SK-N-SH (cell line): Measurements from ENCODE around the gene DGKH. TPM values are rescaled to one million over a fixed set of nuclear protein-coding genes. Genes with fewer than 3 reads are reported as not detected.

Experiments used
- CTCF ChIA-PET: fragments of 300-600, 350-600 bp; formaldehyde crosslinking; extraction: SDS; loops from one replicate; lab custom pipeline; 2021; lab: Yijun Ruan, JAX
- POLR2A ChIA-PET: fragments of 350-600 bp; sonication (Branson Sonifier 250); formaldehyde crosslinking; extraction: SDS; loops from one replicate; lab custom pipeline; 2020; ENCODE audit warnings: antibody characterized with exemption, inconsistent platforms; lab: Yijun Ruan, JAX
- DNase-seq: peaks from one replicate; pipeline ENCODE4 v3.0.0; 2012
- H2AFZ ChIP-seq: fragments of 200-600 bp; sonication (generic); 2 replicates; pipeline ENCODE4 v1.8.1; 2016; ENCODE audit warnings: antibody characterized with exemption, mild to moderate bottlenecking, low read depth
- H3F3A ChIP-seq: fragments of 200-600 bp; sonication (generic); replicated peaks from 2 replicates; pipeline ENCODE3; 2016; ENCODE audit warnings: antibody characterized with exemption, mild to moderate bottlenecking; ENCODE audit not compliant: insufficient read depth
- H3K27ac ChIP-seq, 2 experiments: fragments of 200-500 bp in 1 of 2; fragments of 200-600 bp in 1 of 2; sonication (Bioruptor generic) in 1 of 2; sonication (generic), shearing (Covaris generic) in 1 of 2; 2 replicates each; pipeline versions ENCODE4 v1.5.1 to v1.6.1; 2014 to 2016; ENCODE audit warnings: low read depth in 2 of 2, inconsistent platforms in 1 of 2, low read length in 1 of 2, mild to moderate bottlenecking in 1 of 2, mixed read lengths in 1 of 2
- H3K27me3 ChIP-seq: fragments of 200-600 bp; sonication (generic), shearing (Covaris generic); 2 replicates; pipeline ENCODE4 v1.6.1; 2016; ENCODE audit warnings: mixed run types; ENCODE audit not compliant: insufficient read depth
- H3K36me3 ChIP-seq, 2 experiments: fragments of 200-500 bp in 1 of 2; fragments of 200-600 bp in 1 of 2; sonication (Bioruptor generic) in 1 of 2; sonication (generic) in 1 of 2; replicated peaks in 1 of 2; 2 replicates each; pipeline versions ENCODE3 to v1.5.1; 2014 to 2016; ENCODE audit warnings: low read length in 1 of 2, mild to moderate bottlenecking in 1 of 2; ENCODE audit not compliant: insufficient read depth in 2 of 2, control insufficient read depth in 1 of 2
- H3K4me1 ChIP-seq, 2 experiments: fragments of 200-500 bp in 1 of 2; fragments of 200-600 bp in 1 of 2; sonication (Bioruptor generic) in 1 of 2; sonication (generic), shearing (Covaris generic) in 1 of 2; 2 replicates each; pipeline versions ENCODE4 v1.5.1 to v1.6.1; 2014 to 2016; ENCODE audit warnings: low read depth in 1 of 2, low read length in 1 of 2, mixed run types in 1 of 2; ENCODE audit not compliant: insufficient read depth in 2 of 2, control insufficient read depth in 1 of 2
- H3K4me2 ChIP-seq: fragments of 200-600 bp; sonication (generic), shearing (Covaris generic); 2 replicates; pipeline ENCODE4 v1.6.1; 2017; ENCODE audit warnings: mixed run types
- H3K4me3 ChIP-seq, 2 experiments: fragments of 200-500 bp in 1 of 2; fragments of 200-600 bp in 1 of 2; sonication (Bioruptor generic) in 1 of 2; sonication (generic), shearing (Covaris generic) in 1 of 2; 2 replicates each; pipeline versions ENCODE4 v1.5.1 to v1.8.1; 2014 to 2016; ENCODE audit warnings: low read depth in 2 of 2, inconsistent platforms in 1 of 2, low read length in 1 of 2, mild to moderate bottlenecking in 1 of 2, mixed read lengths in 1 of 2, moderate library complexity in 1 of 2
- H3K79me2 ChIP-seq: fragments of 200-600 bp; sonication (generic); 2 replicates; pipeline ENCODE4 v1.8.1; 2017; ENCODE audit warnings: mild to moderate bottlenecking; ENCODE audit not compliant: insufficient read depth
- H3K9ac ChIP-seq: fragments of 200-600 bp; sonication (generic); 2 replicates; pipeline ENCODE4 v1.6.1; 2017; ENCODE audit warnings: mixed run types
- H3K9me2 ChIP-seq: fragments of 200-600 bp; sonication (generic); 2 replicates; pipeline ENCODE4 v1.6.1; 2017; ENCODE audit warnings: mixed run types
- H3K9me3 ChIP-seq: fragments of 200-600 bp; sonication (generic); 2 replicates; pipeline ENCODE4 v1.6.1; 2017; ENCODE audit warnings: mixed run types, mild to moderate bottlenecking, moderate library complexity
- H4K20me1 ChIP-seq: fragments of 200-600 bp; sonication (generic); 2 replicates; pipeline ENCODE4 v1.6.1; 2017; ENCODE audit warnings: mild to moderate bottlenecking, mixed run types; ENCODE audit not compliant: insufficient read depth
- EP300 ChIP-seq, 2 experiments: IDR thresholded peaks; 2 replicates each; pipeline versions ENCODE4 v1.4.0 to v1.6.1; 2012; ENCODE audit warnings: borderline replicate concordance in 1 of 2, low read depth in 1 of 2, low read length in 1 of 2
- EZH2phosphoT487 ChIP-seq: fragments of 200-600 bp; sonication (generic); IDR thresholded peaks from 2 replicates; pipeline ENCODE4 v1.6.1; 2017; ENCODE audit warnings: low read depth, mixed run types, mild to moderate bottlenecking, antibody characterized with exemption, moderate library complexity, borderline replicate concordance
- POLR2AphosphoS5 ChIP-seq: IDR thresholded peaks from 2 replicates; pipeline ENCODE4 v1.6.1; 2012; ENCODE audit warnings: low read depth, low read length
- RAD21 ChIP-seq: IDR thresholded peaks from 2 replicates; pipeline ENCODE4 v1.6.1; 2012; ENCODE audit warnings: mild to moderate bottlenecking, low read length
- RCOR1 ChIP-seq: fragments of 150-350 bp; IDR thresholded peaks from 2 replicates; pipeline ENCODE4 v1.6.1; 2017; ENCODE audit warnings: antibody characterized with exemption, low read length
- RFX5 ChIP-seq: IDR thresholded peaks from 2 replicates; pipeline ENCODE4 v1.6.1; 2012; ENCODE audit warnings: mild to moderate bottlenecking, improper control_type of control experiment, low read length
- SIN3A ChIP-seq: IDR thresholded peaks from 2 replicates; pipeline ENCODE4 v1.6.1; 2012; ENCODE audit warnings: low read depth, mild to moderate bottlenecking, low read length, moderate library complexity, borderline replicate concordance
- TAF1 ChIP-seq: IDR thresholded peaks from 2 replicates; pipeline ENCODE4 v1.6.1; 2012; ENCODE audit warnings: low read depth, mild to moderate bottlenecking, low read length, moderate library complexity, borderline replicate concordance
- TCF12 ChIP-seq: IDR thresholded peaks from 2 replicates; pipeline ENCODE4 v1.4.0; 2012
- WGBS: methylation state at CpG from one replicate; pipeline ENCODE4 v1.1.6; 2017; ENCODE audit warnings: low lambda C conversion rate; 5-methylcytosine and 5-hydroxymethylcytosine counted together
- polyA plus RNA-seq, 3 experiments: library from polyadenylated mRNA; depleted of rRNA; stranded (reverse); fragments of >200 nt; gene quantifications; 2 replicates each; pipeline ENCODE4 v1.2.3, GENCODE V29; 2012
- TF ChIP-seq, protein P1 (sequence below): IDR thresholded peaks from 2 replicates; pipeline ENCODE4; 2012
- TF ChIP-seq, protein P2 (sequence below): fragments of 150-350 bp; IDR thresholded peaks from 2 replicates; pipeline ENCODE4 v1.6.1; 2016; ENCODE audit warnings: mild to moderate bottlenecking, low read depth, low read length
- TF ChIP-seq, protein P3 (sequence below): IDR thresholded peaks from 2 replicates; pipeline ENCODE4 v1.4.0; 2012; ENCODE audit warnings: low read depth, borderline replicate concordance

The DGKH gene
- polyA plus RNA-seq, 1 of the 3 experiments (the other 2 are of a cell fraction) = 2.5 TPM

DNA sequence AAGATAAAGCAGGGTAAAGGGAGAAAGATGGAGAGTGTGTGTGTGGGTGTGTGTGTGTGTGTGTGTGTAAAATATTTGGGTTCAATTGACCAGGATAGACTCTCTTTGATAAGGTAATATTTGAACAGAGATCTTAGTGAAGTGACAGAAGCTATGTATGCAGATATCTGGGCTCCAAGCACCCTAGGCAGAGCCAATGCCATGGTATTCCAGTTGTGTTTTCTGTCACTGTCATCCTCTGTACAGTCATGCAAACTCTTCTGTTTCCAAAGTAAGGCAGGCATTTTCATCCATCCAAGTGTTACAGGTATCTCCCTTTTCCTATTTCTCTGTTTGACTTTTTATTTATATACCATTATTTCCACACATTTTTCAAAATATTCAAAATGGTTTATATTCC, 13.5 kb downstream of the DGKH start:
- TF ChIP-seq SIN3A (no peak), TAF1 (no peak), EP300 (IDR thresholded peaks at IDR 0.05; ENCODE audit: borderline replicate concordance in 1 of 2, low read depth in 1 of 2, low read length in 1 of 2) (no peak)
- TF ChIP-seq, protein P1, sequence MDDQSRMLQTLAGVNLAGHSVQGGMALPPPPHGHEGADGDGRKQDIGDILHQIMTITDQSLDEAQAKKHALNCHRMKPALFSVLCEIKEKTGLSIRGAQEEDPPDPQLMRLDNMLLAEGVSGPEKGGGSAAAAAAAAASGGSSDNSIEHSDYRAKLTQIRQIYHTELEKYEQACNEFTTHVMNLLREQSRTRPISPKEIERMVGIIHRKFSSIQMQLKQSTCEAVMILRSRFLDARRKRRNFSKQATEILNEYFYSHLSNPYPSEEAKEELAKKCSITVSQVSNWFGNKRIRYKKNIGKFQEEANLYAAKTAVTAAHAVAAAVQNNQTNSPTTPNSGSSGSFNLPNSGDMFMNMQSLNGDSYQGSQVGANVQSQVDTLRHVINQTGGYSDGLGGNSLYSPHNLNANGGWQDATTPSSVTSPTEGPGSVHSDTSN = no peak
- TF ChIP-seq, protein P2, sequence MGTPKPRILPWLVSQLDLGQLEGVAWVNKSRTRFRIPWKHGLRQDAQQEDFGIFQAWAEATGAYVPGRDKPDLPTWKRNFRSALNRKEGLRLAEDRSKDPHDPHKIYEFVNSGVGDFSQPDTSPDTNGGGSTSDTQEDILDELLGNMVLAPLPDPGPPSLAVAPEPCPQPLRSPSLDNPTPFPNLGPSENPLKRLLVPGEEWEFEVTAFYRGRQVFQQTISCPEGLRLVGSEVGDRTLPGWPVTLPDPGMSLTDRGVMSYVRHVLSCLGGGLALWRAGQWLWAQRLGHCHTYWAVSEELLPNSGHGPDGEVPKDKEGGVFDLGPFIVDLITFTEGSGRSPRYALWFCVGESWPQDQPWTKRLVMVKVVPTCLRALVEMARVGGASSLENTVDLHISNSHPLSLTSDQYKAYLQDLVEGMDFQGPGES = no peak

DNA sequence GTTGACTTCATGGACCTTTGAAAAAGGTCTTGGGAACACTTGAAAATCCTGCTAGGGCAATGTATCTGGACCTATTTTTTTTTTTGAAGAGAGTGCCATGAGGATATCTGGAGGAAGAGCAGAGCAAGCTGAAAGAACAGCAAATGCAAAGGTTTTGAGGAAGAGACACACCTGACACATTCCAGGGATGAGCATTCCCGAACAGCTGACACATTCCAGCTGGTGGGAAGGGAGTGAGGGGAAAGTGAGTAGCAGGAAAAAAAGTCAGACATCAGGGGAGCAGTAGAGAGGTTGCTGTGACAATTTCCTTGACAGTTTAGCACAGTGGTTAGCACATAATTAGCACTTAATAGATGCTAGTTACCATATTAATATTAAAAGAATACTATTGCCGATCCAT, 14.7 kb downstream of the DGKH start:
- TF ChIP-seq, protein P3, sequence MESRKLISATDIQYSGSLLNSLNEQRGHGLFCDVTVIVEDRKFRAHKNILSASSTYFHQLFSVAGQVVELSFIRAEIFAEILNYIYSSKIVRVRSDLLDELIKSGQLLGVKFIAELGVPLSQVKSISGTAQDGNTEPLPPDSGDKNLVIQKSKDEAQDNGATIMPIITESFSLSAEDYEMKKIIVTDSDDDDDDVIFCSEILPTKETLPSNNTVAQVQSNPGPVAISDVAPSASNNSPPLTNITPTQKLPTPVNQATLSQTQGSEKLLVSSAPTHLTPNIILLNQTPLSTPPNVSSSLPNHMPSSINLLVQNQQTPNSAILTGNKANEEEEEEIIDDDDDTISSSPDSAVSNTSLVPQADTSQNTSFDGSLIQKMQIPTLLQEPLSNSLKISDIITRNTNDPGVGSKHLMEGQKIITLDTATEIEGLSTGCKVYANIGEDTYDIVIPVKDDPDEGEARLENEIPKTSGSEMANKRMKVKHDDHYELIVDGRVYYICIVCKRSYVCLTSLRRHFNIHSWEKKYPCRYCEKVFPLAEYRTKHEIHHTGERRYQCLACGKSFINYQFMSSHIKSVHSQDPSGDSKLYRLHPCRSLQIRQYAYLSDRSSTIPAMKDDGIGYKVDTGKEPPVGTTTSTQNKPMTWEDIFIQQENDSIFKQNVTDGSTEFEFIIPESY = no peak
- TF ChIP-seq RCOR1 (no peak), RAD21 (no peak), EZH2phosphoT487 (no peak), POLR2AphosphoS5 (no peak), TCF12 (no peak), RFX5 (no peak), SIN3A (no peak)
- TF ChIP-seq, protein P1 = no peak
- TF ChIP-seq, all 33 proteins: peak for 0
- POLR2A ChIA-PET = no interaction called here
- H3K79me2 ChIP-seq = peaks cover 10% of the 10 kb centered on the region; the same call in 1 of the 2 replicates

More for the DNA sequence above, 13.5 kb downstream of the DGKH start:
- H3K9me2 ChIP-seq = no peaks in the 10 kb centered on the region
- peaks cover 0 to 7% of the 10 kb centered on the region in 2 experiments for H3K36me3 ChIP-seq
- H4K20me1 ChIP-seq = no peaks in the 10 kb centered on the region
- no peak overlapping the region for H3K9ac ChIP-seq
- peaks cover 5% of the 10 kb centered on the region for H3F3A ChIP-seq
- H3K27me3 ChIP-seq = no peaks in the 10 kb centered on the region
- ChIA-PET POLR2A (interaction anchor here (0.6 kb wide), 1 partner anchor 953 kb away, joined by 3 read pairs; no protein-coding TSS in a partner anchor), CTCF (no interaction called here)
- no peak overlapping the region for H3K4me3 ChIP-seq
- no peak for DNase-seq
- no peak overlapping the region for H3K4me2 ChIP-seq
- H3K27ac ChIP-seq = no peak overlapping the region
- peaks cover 14% of the 10 kb centered on the region; the same call in 1 of the 2 replicates for H3K79me2 ChIP-seq
- no peaks in the 10 kb centered on the region for H3K9me3 ChIP-seq
- no peaks in the 10 kb centered on the region for H3K4me1 ChIP-seq
- no peak overlapping the region for H2AFZ ChIP-seq

More for the DNA sequence above, 14.7 kb downstream of the DGKH start:
- no peaks in the 10 kb centered on the region for H3K9me2 ChIP-seq
- whole genome bisulfite sequencing = 94% methylated on average over 2 of the region's 2 CpGs
- H3K4me3 ChIP-seq = no peak overlapping the region
- no peaks in the 10 kb centered on the region for H3K27me3 ChIP-seq
- no peak for DNase-seq
- H3K9me3 ChIP-seq = no peaks in the 10 kb centered on the region
- no peak overlapping the region for H3K27ac ChIP-seq
- H3K36me3 ChIP-seq = peaks cover 0 to 9% of the 10 kb centered on the region in 2 experiments
- no peaks in the 10 kb centered on the region for H3K4me1 ChIP-seq
- CTCF ChIA-PET = interaction anchor here (0.8 kb wide), 1 partner anchor 12 kb away, joined by 4 read pairs; no protein-coding TSS in a partner anchor
- H3K9ac ChIP-seq = no peak overlapping the region
- H2AFZ ChIP-seq = no peak overlapping the region
- H3F3A ChIP-seq = peaks cover 5% of the 10 kb centered on the region
- no peak overlapping the region for H3K4me2 ChIP-seq
- no peaks in the 10 kb centered on the region for H4K20me1 ChIP-seq
